Inflammatory macrophage (primary cell): ENCODE results near the gene SUPT4H1.
A peak's percentile ranks its signal among the peaks of the same experiment; 100 is the strongest.

Experiments used
- DNase-seq, 2 donors: peaks; one replicate each; pipeline ENCODE4 v3.0.0-alpha.2; 2020 to 2022

The SUPT4H1 gene

DNA sequence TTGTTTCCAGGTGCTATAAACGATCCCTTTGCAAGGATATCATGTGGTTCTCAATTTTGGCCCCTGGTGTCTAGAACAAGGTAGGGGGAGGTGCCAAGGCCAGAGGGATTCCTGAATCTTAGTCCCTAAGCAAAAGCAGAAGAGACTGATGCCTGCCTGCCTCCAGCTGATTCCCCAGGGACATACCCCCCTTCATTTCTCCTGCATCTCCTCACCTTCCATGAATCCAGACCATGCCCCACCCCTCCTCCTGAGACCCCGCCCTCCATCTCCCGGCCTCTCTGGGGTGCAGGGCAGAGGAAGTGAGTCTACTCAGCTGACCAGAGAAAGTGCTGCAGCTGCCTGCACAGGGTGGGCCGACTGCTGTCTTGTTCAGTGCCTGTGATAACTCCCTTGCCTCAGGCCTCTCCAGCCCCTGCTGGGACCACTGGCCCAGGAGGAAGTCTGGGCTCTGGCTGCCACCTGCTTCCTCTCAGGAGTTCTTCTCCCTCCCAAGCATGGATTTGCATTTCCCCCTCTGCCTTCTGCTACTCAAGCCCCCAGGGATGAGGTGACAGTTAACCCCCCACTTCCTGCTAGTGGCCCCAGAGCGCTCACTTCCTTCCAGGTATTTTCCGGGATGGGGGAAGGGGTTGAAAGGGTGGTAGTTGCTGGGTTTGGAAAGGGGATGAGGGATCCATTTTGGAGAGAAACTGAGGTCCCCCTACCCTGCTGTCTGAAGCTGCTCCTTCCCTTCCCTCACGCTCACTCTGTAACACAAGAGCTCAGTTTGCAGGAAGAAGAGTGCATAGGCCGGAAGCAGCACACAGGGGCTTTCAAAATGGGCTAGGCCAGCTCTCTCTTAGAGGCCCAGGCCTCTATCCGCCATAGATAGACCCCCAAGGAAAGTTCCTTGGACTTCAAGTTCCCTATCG is 12.9 kb downstream of the SUPT4H1 start:
- DNase-seq = peak; percentile 87 to 89

DNA sequence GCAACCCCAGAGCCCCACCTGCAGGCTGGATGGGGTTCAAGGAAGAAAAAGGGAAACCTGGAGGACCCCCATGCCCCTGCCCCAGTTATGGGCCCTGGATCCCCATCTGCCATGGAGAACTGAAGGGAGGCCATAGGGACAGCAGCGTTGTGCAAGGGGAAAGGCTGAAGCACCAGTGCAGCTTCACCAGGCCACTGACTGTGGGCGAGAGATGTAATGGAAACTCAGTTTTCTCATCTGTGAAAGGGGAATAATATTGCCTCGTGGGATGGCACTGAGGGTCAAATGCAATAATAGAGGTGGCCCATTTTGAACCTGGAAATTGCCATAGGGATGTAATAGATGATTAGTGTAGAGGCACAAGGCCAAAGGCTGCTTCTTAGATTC is 13.6 kb downstream of the SUPT4H1 start:
- DNase-seq = peak; percentile 60 to 66

DNA sequence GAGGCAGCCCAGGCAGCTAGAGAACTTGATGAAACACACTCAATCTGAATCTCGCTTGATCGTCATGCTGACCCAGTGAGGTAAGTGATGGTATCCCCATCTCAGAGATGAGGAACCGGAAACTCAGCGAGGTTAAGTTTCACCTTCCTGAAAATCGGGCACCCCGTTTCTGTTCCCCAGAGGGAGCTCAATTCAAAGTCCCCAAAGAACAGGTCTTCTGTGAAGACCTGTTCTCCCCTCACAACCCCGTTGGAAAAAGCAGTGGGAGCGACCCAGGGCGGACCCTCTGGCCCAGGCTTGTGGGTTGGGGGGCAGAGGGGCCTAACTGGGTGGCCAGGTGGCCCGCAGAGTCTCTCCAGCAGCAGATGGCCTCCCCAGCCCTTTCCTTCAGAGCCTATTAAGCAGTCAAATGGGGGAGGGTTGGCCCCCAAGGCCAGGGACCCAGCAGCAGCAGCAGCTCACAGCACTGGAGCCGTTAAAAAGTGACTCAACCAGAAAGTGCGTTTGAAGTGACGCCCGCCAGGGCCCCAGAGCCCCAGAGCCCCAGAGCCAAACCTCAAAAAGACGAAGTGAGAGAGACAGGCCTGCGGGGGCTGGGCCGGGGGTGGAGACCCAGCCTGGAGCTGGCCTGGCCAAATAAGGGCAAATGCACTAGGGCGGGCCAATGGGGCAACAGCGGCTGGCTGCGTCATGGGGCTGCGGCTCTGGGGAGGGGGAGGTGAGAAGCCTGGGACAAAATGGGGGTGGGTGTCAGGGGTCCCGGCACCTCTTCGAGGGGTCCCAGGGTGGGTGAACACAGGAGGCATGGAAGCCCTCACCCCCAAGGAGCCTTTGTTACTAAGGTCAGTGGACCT is 14.2 kb downstream of the SUPT4H1 start:
- peak; percentile 97 for DNase-seq

DNA sequence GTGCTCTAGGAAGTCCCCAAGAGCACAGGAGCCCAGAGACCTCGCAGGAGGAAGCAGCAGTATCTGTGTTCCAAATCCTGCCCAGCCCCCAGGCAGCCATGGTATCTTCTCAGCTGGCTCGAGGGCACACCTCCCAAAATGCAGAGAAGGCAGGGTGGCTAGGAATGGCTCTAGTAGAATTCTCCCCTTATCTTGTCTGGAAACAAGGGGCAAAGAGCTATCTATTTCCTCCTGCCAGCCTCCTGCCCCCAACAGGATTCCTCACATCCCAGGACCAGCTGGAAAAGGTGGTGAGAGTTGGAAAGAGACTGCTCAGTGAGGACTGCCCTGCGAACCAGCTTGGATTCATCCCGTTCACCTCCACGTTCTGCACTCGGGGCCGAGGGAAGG is 14.8 kb downstream of the SUPT4H1 start:
- peak in 1 of 2 donors; percentile 37 for DNase-seq

DNA sequence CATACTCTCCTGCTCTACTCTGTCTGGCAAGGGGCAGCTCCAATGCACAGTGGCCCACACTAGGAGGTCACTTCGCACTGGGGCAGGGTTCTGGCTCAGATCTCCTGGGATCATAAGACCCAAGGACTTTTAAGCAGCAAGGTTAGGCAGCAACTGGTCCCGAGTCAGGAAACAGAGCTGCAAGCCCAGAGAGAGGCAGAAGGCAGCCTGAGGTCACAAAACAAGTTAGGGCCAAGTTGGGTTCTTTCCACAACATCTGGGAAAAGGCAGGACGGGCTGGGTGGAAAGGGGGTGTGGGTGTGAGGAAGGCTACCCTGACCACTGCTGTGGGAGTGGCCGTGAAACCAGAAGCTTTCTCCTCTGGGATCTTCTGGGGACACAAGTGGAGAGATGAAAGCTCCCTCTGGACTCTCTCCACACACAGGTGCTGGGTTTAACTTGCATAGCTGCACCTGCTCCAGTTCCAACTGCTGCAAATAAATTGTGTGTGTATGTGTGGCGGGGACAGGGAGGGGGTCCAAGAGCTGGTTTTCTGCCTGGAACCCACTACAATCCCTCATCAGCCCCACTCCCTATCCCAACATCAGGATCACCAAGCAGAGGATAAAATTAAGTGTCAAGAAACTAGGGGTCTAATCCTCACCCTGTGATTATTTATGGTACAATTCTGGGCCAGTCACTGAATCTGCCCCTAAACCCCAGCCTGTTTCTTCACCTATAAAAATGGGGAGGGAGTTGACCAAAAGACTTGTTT is 15.4 kb downstream of the SUPT4H1 start:
- peak; percentile 28 to 52 for DNase-seq

DNA sequence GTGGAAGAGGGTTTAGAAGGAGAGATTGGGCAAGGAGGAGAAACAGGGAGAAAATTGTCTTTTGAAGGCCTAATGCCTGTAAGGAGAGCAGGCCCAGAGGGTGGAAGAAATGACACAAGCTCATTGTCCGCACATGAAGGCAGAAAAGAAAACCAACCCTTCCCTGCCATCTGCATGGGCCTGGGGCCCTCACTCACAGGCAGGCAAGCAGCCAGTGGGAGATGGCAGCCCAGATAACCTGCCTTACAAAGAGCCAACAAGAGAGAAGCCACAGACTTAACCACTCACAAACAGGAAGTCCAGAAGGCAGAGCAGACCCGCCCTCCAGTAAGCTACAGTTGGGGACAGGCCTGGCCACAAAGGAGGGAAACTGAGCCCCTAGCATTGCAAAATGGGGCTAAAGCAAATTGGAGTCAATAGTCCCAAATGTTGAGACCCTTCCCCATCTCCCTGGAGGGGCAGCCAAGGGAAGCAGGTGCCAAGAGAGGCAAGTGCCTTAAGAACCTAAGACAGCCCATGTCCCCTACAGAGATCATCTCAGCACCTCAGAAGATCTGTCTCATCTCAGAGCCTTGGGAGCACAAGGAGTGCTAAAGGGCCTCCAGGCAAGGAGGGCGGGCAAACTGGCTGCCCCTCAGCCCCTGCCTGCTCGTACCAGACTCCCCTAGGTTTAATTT is 16.1 kb downstream of the SUPT4H1 start:
- DNase-seq = peak; percentile 61 to 62

DNA sequence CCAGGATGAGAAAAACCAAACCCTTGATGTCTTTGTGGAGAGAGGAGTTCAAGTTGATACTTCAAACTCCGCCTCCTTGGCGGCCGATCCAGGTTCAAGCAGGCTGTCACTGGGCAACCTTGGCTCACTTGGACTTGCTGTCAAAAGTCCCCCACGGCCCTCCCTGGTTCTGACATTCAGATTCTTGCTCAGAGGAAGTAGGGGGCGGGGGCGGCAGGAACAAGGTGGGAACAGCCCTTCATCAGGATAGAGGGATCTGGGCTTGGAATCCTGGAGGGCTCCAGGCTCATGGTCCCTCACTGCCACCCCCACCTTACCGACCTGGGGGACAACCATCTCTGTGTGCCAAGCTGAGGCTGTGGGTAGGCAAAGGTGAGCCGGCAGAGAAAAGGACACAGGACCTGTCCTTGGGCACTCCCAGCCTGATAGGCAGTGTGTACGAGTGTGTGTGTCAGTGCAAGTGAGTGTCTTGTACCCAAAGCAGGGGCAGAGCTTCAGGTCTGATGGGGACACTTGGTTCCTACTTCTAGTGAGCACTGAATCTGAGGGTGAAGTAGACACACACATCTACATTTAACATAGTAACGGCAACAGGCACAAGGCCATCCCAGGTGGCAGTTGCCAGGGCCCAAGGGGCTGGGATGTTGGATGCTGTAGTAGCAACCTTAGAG is 16.8 kb downstream of the SUPT4H1 start:
- peak in 1 of 2 donors; percentile 17 for DNase-seq

DNA sequence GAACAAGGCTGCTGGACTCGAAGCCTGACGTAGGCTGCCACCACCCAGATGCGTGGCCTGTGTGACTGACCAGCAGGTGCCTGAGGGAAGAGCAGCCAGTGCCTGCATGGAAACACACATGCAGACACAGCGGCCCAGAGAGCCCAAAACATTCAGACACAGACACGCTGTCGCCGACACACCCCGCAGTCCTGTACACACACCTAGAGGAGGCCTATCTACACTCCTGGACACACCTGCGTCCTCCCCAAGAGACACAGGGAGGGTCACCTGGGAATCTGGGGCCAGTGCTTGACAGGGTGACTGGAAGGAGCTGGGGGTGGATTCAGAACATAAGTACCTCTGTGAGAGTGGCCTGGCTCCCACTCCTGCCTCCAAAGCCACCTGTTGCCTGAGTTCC is 17.3 kb downstream of the SUPT4H1 start:
- DNase-seq = no peak

DNA sequence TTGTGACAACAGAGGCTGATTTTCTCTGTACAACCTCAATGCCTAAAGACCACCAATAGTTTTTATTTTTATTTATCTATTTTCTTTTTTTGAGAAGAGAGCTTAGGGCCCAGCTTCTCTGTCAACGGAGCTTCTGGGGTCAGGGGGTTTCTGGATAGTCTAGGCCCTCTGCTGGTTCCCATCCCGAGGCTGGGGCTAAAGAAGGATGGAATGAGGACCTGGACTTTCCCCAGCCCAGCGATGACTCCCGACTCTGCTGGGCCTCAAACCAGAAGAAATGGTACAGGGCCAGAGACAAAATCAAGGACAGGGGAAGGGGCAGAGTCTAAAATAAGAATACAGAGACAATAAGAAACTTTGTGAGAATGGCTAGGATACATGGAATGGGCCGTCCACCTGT is 17.7 kb downstream of the SUPT4H1 start:
- DNase-seq = no peak

DNA sequence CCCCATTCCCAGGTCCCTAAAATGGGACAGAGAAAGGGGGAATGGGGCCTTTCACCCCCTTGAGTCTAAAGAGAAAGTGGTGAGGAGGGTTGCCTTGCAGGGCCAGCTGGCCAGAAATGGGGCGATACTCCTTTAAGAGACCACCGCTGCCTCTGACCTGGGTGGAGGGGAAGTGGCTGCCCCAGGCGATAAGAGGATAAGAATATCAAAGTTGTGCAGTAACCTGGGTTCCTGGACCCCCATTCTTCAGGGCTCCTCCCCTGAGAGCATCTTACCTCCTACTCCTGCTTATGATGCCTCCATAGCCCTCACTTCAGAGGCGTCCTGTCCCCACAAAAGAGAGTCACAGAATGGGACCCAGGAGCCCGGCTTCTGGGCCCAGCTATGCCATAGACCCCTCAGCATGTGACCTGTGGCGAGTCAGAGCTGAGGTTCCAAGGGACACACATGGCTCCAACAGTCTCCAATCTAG is 18.2 kb downstream of the SUPT4H1 start:
- DNase-seq = no peak

DNA sequence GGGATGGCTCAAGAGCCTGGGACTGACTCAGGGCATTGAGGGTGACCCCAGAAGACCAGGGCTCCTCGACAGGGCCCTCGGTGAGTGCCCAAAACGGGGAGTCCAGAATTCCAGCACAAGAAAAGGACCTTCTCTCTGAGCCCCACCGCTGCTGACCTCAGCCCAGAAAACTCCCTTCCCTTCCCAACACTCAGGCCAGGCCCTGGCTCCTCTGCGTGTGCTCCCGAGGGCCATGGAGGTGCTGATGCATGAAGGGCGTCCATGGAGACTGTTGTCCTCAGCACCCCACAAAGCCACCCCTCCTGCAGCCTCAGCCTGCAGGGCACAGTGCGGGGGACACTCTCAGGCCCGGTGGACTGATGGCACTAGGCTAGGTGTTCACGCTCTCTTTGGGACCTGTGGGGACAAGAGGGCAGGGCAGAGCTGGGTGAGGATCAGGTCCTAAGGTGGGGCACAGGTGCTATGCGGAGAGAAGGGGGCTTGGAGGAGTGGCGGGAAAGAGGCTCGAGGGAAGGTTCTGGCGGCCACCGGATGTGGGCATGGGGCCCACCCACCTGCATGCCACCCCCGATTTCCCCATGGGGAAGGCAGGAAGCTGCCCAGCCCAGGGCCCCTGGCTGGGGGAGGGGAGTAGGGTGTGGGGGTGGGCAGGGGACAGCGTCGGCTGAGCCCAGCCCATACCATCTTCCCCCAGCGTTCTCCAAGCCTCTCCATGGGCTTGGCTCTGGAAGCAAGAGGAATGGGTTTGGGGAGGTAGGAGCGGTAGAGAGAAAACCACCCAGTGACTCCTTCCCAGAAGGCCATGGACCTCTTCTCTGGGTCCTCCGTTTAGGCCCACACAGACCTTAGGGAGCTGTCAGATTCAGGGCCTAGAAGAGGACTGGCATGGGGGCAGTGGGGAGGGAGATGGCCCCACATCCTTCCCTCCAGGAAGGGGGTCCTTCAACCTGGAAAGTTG is 18.9 kb downstream of the SUPT4H1 start:
- DNase-seq = peak in 1 of 2 donors; percentile 36

DNA sequence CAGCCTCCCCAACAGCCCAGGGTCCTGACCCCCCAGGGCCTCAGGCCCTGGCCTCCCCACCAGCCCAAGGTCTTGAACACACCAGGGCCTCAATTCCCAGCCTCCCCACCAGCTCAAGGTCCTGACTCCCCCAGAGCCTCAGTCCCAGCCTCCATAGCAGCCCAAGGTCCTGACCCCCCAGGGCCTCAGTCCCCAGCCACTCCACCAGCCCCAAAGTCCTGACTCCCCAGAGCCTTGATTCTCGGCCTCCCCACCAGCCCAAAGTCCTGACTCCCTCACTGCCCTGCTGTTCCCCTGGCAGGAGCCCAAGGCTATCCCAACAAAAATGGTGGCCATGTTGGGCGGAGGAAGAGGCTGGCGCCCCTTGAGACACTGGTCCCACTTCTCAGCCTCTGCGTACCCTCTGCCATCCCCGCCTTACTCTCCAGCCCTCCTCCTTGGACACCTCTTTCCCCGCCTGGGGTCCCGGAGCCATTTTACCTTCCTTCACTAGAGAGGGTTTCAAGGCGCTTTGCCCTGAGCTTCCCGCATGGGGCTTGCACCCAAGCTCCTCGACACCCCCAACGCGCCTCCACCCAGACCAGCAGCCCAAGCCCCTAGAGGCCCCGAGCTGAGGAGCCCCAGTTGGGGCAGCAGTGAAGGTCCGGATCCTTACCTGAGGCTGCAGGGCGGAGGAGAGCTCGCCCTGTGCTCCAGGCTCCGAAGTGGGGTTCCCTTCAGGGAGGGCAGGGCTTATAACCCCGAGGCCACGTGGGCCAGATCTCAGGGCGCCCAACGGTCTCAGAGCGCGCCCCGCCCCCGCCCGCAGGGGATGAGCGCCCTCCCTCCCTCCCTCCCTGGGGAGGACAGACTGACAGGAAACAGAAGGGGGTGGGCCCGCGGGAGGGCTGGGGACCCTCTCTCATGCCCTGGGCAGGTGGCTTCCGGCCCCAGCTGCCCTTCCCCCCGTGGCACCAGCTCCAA is 19.9 kb downstream of the SUPT4H1 start:
- peak; percentile 94 for DNase-seq

DNA sequence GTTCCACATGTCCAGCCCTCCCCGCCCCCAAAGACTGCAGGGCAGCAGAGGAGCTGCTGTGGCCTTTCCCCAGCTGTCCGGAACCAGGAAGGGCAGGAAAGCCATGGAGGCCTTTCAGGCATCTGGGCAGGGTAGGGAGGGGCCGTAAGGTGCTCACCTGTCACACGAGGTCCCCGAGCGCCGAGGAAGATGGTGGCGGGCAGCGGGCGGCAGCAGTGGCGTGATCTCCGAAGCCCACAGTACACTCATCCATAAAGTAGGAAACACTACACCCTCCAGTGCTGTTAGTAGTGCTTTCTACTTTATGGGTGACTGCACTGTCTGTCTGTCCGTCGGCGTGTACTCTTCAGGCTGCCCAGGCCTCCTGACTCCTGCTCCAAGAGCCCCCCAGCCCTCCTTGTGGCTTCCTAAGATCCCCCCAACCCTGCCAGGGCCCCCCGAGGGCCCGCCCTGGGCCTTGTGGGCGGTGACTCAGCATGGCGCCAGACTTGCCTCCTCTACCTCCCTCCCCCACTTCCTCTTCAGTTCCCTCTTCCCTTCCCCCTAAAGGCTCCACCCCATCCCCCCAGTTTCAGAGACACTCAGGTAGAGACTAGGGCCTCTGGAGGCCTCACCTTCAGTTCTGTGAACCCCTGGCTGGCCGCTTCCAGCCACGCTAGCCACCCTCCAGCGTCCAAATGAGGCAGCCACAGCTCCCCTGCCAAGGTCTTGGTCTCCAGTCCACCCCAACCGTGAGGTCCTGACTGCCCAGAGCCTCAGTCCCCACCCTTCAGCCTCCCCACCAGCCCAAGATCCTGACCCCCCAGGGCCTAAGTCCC is 20.8 kb downstream of the SUPT4H1 start:
- DNase-seq = peak; percentile 76 to 80

DNA sequence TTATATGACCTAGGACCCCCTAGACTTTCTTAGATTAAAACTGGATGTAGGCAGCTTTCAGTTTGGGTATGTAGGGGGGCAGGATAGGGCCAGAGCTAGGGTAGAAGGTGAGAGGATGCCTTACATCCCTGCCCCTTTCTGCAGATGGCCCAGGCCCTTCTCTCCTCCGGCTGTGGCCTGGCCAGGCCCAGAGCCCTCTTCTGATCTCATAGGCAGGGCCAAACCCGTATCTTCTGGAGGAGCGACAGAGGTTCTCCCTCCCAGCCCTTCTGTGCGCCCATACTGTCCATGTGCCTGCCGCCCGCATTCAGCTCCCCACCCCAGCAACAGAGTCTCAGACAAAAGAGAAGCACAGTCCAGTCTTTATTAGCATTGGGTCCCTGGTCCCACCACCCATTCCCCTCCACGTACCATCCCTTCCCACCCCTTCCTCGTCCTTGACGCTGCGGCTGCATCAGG is 21.4 kb downstream of the SUPT4H1 start:
- DNase-seq = no peak

DNA sequence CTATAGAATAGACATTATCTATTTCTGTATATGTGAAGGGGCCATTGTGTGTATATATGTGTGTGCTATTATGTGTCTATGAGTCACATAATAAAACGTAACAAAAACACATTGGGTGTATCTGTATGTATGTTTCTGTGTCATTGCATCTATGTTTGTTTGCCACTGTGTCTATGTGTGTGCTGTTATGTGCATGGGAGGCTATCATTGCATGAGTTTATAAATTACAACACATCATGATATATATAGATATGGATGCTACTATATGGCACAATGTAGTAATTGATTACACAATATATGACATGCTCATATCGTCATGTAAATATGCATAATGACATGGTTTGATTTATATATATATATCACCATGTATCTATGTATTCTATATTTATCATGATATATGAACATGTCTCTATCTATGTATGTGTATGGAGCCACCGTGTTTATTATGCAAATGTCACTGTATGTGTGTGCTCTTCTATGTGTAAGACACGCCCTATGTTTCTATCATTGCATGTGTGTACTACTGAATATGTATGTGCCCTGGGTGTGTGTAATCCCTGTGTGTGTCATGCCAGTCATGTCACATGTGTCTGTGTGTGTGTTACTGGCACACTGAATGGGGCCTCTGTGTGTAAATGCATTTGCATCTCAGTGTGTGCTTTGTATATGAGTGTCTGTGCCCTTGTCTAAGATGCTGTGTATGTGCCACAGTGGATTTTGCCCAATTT is 22.0 kb downstream of the SUPT4H1 start:
- DNase-seq = peak; percentile 46 to 68

DNA sequence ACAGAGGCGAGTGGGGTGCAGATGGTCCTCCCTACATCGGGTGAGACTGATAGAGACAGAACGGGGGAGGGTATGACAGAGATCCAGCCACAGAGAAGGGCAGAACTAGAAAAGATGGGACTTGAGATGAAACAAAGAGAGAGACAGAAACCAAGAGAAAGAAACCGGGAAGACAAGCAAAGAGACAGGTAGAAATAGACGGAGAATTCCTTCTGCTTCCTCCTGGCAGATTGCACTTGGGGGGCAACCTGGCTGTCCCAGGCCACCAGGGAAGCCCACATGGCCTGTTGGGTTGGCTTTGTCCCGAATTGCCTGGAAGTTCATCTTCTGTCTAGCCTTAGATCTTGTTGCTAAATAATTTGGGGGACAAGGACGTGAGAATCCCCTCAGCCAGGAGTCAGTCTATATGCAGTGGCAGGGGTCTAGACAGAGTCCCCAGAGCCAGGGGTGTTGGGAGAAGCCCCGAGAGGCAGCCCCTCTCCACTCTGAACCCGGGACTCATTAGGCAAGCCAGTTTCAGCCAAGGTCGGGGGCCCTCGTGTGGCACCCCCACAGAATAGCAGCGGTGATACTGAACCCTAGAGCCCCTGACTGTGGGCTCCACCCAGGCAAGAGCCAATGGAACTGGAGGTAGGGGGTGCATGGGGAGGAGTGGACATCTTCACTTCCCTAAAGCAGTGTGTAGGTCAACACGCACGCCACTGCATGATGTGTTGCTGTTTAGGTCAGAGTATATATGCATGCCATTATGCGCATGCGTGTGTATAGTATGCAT is 22.8 kb downstream of the SUPT4H1 start:
- peak; percentile 91 to 94 for DNase-seq
